ENCODE results near the gene PARP6. TPM values are rescaled to one million over a fixed set of nuclear protein-coding genes. Genes with fewer than 3 reads are reported as not detected.

PARP6 gene
- total RNA-seq, 1 donor: 43.4 TPM

- Histone ChIP-seq H3K4me2 (ENCODE audit: insufficient read depth, low read length) (peak overlapping the region; percentile 78), H3K27ac (ENCODE audit: low read depth, low read length) (peak overlapping the region; percentile 53), H2AFZ (ENCODE audit: low read length) (peak overlapping the region; percentile 91), H3K27me3 (ENCODE audit: insufficient read depth, low read length) (no peaks in the 10 kb centered on the region), H3K36me3 (ENCODE audit: insufficient read depth, low read length) (peaks cover 7% of the 10 kb centered on the region), H3K4me3 (ENCODE audit: insufficient read depth, low read length) (peak overlapping the region; percentile 80), H3K79me2 (ENCODE audit: insufficient read depth, low read length) (peaks cover 40% of the 10 kb centered on the region), H4K20me1 (ENCODE audit: insufficient read depth, low read length) (peaks cover 2% of the 10 kb centered on the region), H3K9me3 (ENCODE audit: low read depth, low read length) (no peaks in the 10 kb centered on the region), H3K4me1 (ENCODE audit: insufficient read depth, low read length) (peaks cover 21% of the 10 kb centered on the region)
- DNase-seq (ENCODE audit: insufficient read length, low spot score, missing footprints): no peak
- no peak for TF ChIP-seq CTCF (IDR thresholded peaks at IDR 0.05; ENCODE audit: extremely low read depth, low read depth, low read length)
These were observed 621 bp upstream of the PARP6 start for GRCh38 chr15:72272997-72273352.

- H3K4me1 ChIP-seq (ENCODE audit: insufficient read depth, low read length): peaks cover 21% of the 10 kb centered on the region
- H3K4me3 ChIP-seq (ENCODE audit: insufficient read depth, low read length): peak overlapping the region; percentile 80
- H3K79me2 ChIP-seq (ENCODE audit: insufficient read depth, low read length): peaks cover 40% of the 10 kb centered on the region
- peak overlapping the region; percentile 81 for H3K27ac ChIP-seq (ENCODE audit: low read depth, low read length)
- TF ChIP-seq CTCF (IDR thresholded peaks at IDR 0.05; ENCODE audit: extremely low read depth, low read depth, low read length): no peak
- H3K27me3 ChIP-seq (ENCODE audit: insufficient read depth, low read length): no peaks in the 10 kb centered on the region
- H3K4me2 ChIP-seq (ENCODE audit: insufficient read depth, low read length): peak overlapping the region; percentile 91
- peak overlapping the region; percentile 65 for H2AFZ ChIP-seq (ENCODE audit: low read length)
- peaks cover 4% of the 10 kb centered on the region for H4K20me1 ChIP-seq (ENCODE audit: insufficient read depth, low read length)
- no peaks in the 10 kb centered on the region for H3K9me3 ChIP-seq (ENCODE audit: low read depth, low read length)
- peaks cover 16% of the 10 kb centered on the region for H3K36me3 ChIP-seq (ENCODE audit: insufficient read depth, low read length)
- peak; percentile 77 for DNase-seq (ENCODE audit: insufficient read length, low spot score, missing footprints)
These were observed 500 bp downstream of the PARP6 start for GRCh38 chr15:72271895-72272212.

- no peaks in the 10 kb centered on the region for H3K9me3 ChIP-seq (ENCODE audit: low read depth, low read length)
- TF ChIP-seq CTCF (IDR thresholded peaks at IDR 0.05; ENCODE audit: extremely low read depth, low read depth, low read length): no peak
- H3K4me1 ChIP-seq (ENCODE audit: insufficient read depth, low read length): peaks cover 21% of the 10 kb centered on the region
- DNase-seq (ENCODE audit: insufficient read length, low spot score, missing footprints): no peak
- peak overlapping the region; percentile 91 for H3K4me2 ChIP-seq (ENCODE audit: insufficient read depth, low read length)
- H3K27ac ChIP-seq (ENCODE audit: low read depth, low read length): peak overlapping the region; percentile 81
- H3K27me3 ChIP-seq (ENCODE audit: insufficient read depth, low read length): no peaks in the 10 kb centered on the region
- H2AFZ ChIP-seq (ENCODE audit: low read length): no peak overlapping the region
- peaks cover 40% of the 10 kb centered on the region for H3K79me2 ChIP-seq (ENCODE audit: insufficient read depth, low read length)
- H3K36me3 ChIP-seq (ENCODE audit: insufficient read depth, low read length): peaks cover 23% of the 10 kb centered on the region
- H4K20me1 ChIP-seq (ENCODE audit: insufficient read depth, low read length): peaks cover 4% of the 10 kb centered on the region
- H3K4me3 ChIP-seq (ENCODE audit: insufficient read depth, low read length): peak overlapping the region; percentile 80
These were observed 1.1 kb downstream of the PARP6 start for GRCh38 chr15:72271221-72271620.

- Histone ChIP-seq H3K9me3 (ENCODE audit: low read depth, low read length) (no peaks in the 10 kb centered on the region), H3K27me3 (ENCODE audit: insufficient read depth, low read length) (no peaks in the 10 kb centered on the region), H3K4me2 (ENCODE audit: insufficient read depth, low read length) (no peak overlapping the region), H4K20me1 (ENCODE audit: insufficient read depth, low read length) (peaks cover 4% of the 10 kb centered on the region), H3K27ac (ENCODE audit: low read depth, low read length) (no peak overlapping the region), H2AFZ (ENCODE audit: low read length) (no peak overlapping the region), H3K36me3 (ENCODE audit: insufficient read depth, low read length) (peaks cover 37% of the 10 kb centered on the region), H3K79me2 (ENCODE audit: insufficient read depth, low read length) (peaks cover 40% of the 10 kb centered on the region), H3K4me3 (ENCODE audit: insufficient read depth, low read length) (no peak overlapping the region), H3K4me1 (ENCODE audit: insufficient read depth, low read length) (peaks cover 21% of the 10 kb centered on the region)
- no peak for TF ChIP-seq CTCF (IDR thresholded peaks at IDR 0.05; ENCODE audit: extremely low read depth, low read depth, low read length)
- no peak for DNase-seq (ENCODE audit: insufficient read length, low spot score, missing footprints)
These were observed 2.6 kb downstream of the PARP6 start for GRCh38 chr15:72269739-72270138.
